SJCRH30 (cell line): ENCODE results near the gene LMOD1. TPM values are rescaled to one million over a fixed set of nuclear protein-coding genes. Genes with fewer than 3 reads are reported as not detected.
"Not testable (repeated sequence)": the region's sequence is repeated elsewhere in the genome, so short reads cannot be mapped to it uniquely, and the experiment has no call there.

Experiments used
- DNase-seq, 2 experiments: peaks; one replicate each; pipeline ENCODE4 v3.0.0-alpha.2; 2015 to 2020
- H3K27ac ChIP-seq: fragments of 250-450 bp; sonication (Bioruptor Pico); 2 replicates; pipeline ENCODE4 v1.5.1; 2020; ENCODE audit warnings: mild to moderate bottlenecking, moderate library complexity
- H3K27me3 ChIP-seq: fragments of 250-450 bp; sonication (Bioruptor Pico); 2 replicates; pipeline ENCODE4 v1.5.1; 2020; ENCODE audit warnings: mild to moderate bottlenecking, moderate library complexity
- H3K36me3 ChIP-seq: fragments of 250-450 bp; sonication (Bioruptor Pico); 2 replicates; pipeline ENCODE4 v1.5.1; 2020; ENCODE audit warnings: mild to moderate bottlenecking, moderate library complexity
- H3K4me1 ChIP-seq: fragments of 250-450 bp; sonication (Bioruptor Pico); 2 replicates; pipeline ENCODE4 v1.5.1; 2020; ENCODE audit warnings: mild to moderate bottlenecking, moderate library complexity
- H3K4me3 ChIP-seq: fragments of 250-450 bp; sonication (Bioruptor Pico); 2 replicates; pipeline ENCODE4 v1.5.1; 2020; ENCODE audit warnings: mild to moderate bottlenecking, moderate library complexity
- H3K9me3 ChIP-seq: fragments of 250-450 bp; sonication (Bioruptor Pico); replicated peaks from 2 replicates; pipeline ENCODE4 v1.5.1; 2020; ENCODE audit warnings: mild to moderate bottlenecking, moderate library complexity
- total RNA-seq: library from RNA; depleted of rRNA; stranded (reverse); fragments of >200 nt; shearing (Covaris generic); gene quantifications from 2 replicates; pipeline ENCODE4 v1.2.3, GENCODE V29; 2014

LMOD1 gene
- total RNA-seq, 1 experiment from 2014 or later, result not detected

- Histone ChIP-seq H3K36me3 (no peaks in the 10 kb centered on the region), H3K9me3 (no peaks in the 10 kb centered on the region), H3K4me3 (no peak overlapping the region), H3K27ac (no peak overlapping the region), H3K4me1 (peaks cover 23% of the 10 kb centered on the region), H3K27me3 (peaks cover 9% of the 10 kb centered on the region)
- no peak for DNase-seq
Observed at GRCh38 chr1:201914456-201915235, 31.7 kb downstream of the LMOD1 start.

- no peak overlapping the region for H3K27ac ChIP-seq
- H3K27me3 ChIP-seq, result peaks cover 12% of the 10 kb centered on the region
- no peak for DNase-seq
Observed at GRCh38 chr1:201912832-201913231, 33.5 kb downstream of the LMOD1 start.

GRCh38 chr1:201911826-201912571 is 34.3 kb downstream of the LMOD1 start:
- no peak for DNase-seq
- Histone ChIP-seq H3K9me3 (no peaks in the 10 kb centered on the region), H3K4me3 (no peak overlapping the region), H3K27ac (no peak overlapping the region), H3K36me3 (no peaks in the 10 kb centered on the region), H3K4me1 (peaks cover 12% of the 10 kb centered on the region), H3K27me3 (peaks cover 12% of the 10 kb centered on the region)

More at GRCh38 chr1:201912832-201913231, 33.5 kb downstream of the LMOD1 start:
- Histone ChIP-seq H3K36me3 (no peaks in the 10 kb centered on the region), H3K9me3 (no peaks in the 10 kb centered on the region), H3K4me3 (no peak overlapping the region), H3K4me1 (peaks cover 16% of the 10 kb centered on the region)

GRCh38 chr1:201907621-201908020 is 38.7 kb downstream of the LMOD1 start:
- no peak for DNase-seq
- Histone ChIP-seq H3K4me1 (peaks cover 15% of the 10 kb centered on the region), H3K27ac (no peak overlapping the region), H3K4me3 (no peak overlapping the region), H3K36me3 (no peaks in the 10 kb centered on the region), H3K27me3 (peaks cover 7% of the 10 kb centered on the region), H3K9me3 (no peaks in the 10 kb centered on the region)

GRCh38 chr1:201906336-201906735 is 40.0 kb downstream of the LMOD1 start:
- Histone ChIP-seq H3K36me3 (no peaks in the 10 kb centered on the region), H3K4me3 (no peak overlapping the region), H3K4me1 (peaks cover 15% of the 10 kb centered on the region), H3K9me3 (no peaks in the 10 kb centered on the region), H3K27me3 (peaks cover 7% of the 10 kb centered on the region; the same call in 1 of the 2 replicates), H3K27ac (no peak overlapping the region)
- peak; percentile 86 to 87 for DNase-seq

GRCh38 chr1:201905234-201905890 is 41.0 kb downstream of the LMOD1 start:
- H3K4me3 ChIP-seq, result no peak overlapping the region
- peaks cover 7% of the 10 kb centered on the region; the same call in 1 of the 2 replicates for H3K27me3 ChIP-seq

GRCh38 chr1:201904579-201904978 is 41.8 kb downstream of the LMOD1 start:
- DNase-seq, result no peak
- H3K27ac ChIP-seq, result no peak overlapping the region
- no peak overlapping the region for H3K4me3 ChIP-seq
- H3K4me1 ChIP-seq, result peaks cover 15% of the 10 kb centered on the region
- H3K27me3 ChIP-seq, result peaks cover 5% of the 10 kb centered on the region; the same call in 1 of the 2 replicates
- no peaks in the 10 kb centered on the region for H3K9me3 ChIP-seq
- H3K36me3 ChIP-seq, result no peaks in the 10 kb centered on the region

More at GRCh38 chr1:201905234-201905890, 41.0 kb downstream of the LMOD1 start:
- no peak for DNase-seq
- no peaks in the 10 kb centered on the region for H3K36me3 ChIP-seq
- H3K27ac ChIP-seq, result no peak overlapping the region
- H3K4me1 ChIP-seq, result peaks cover 15% of the 10 kb centered on the region
- no peaks in the 10 kb centered on the region for H3K9me3 ChIP-seq

- H3K36me3 ChIP-seq, result no peaks in the 10 kb centered on the region
- no peaks in the 10 kb centered on the region for H3K9me3 ChIP-seq
- H3K4me3 ChIP-seq, result no peak overlapping the region
- DNase-seq, result no peak
- H3K27ac ChIP-seq, result no peak overlapping the region
- H3K4me1 ChIP-seq, result peaks cover 15% of the 10 kb centered on the region
- peaks cover 3% of the 10 kb centered on the region; the same call in 1 of the 2 replicates for H3K27me3 ChIP-seq
Observed at GRCh38 chr1:201903135-201903534, 43.2 kb downstream of the LMOD1 start.

GRCh38 chr1:201902198-201902597 is 44.1 kb downstream of the LMOD1 start:
- DNase-seq, result no peak
- Histone ChIP-seq H3K4me3 (no peak overlapping the region), H3K36me3 (no peaks in the 10 kb centered on the region), H3K27ac (no peak overlapping the region), H3K27me3 (peaks cover 3% of the 10 kb centered on the region; the same call in 1 of the 2 replicates), H3K4me1 (peaks cover 21% of the 10 kb centered on the region), H3K9me3 (no peaks in the 10 kb centered on the region)

GRCh38 chr1:201901036-201901435 is 45.3 kb downstream of the LMOD1 start:
- peaks cover 17% of the 10 kb centered on the region for H3K4me1 ChIP-seq
- not testable (repeated sequence) for H3K27me3 ChIP-seq, DNase-seq, H3K9me3 ChIP-seq, H3K27ac ChIP-seq, H3K36me3 ChIP-seq, H3K4me3 ChIP-seq

- Histone ChIP-seq H3K27me3 (0 out of 2 replicates have a peak, but pooled peaks cover 3% of the 10 kb centered on the region), H3K9me3 (no peaks in the 10 kb centered on the region), H3K27ac (no peak overlapping the region), H3K36me3 (no peaks in the 10 kb centered on the region), H3K4me1 (peaks cover 16% of the 10 kb centered on the region), H3K4me3 (no peak overlapping the region)
- no peak for DNase-seq
Observed at GRCh38 chr1:201900476-201900875, 45.9 kb downstream of the LMOD1 start.

- Histone ChIP-seq H3K4me1 (peaks cover 16% of the 10 kb centered on the region), H3K9me3 (no peaks in the 10 kb centered on the region), H3K27ac (no peak overlapping the region), H3K36me3 (no peaks in the 10 kb centered on the region), H3K27me3 (0 out of 2 replicates have a peak, but pooled peaks cover 1% of the 10 kb centered on the region), H3K4me3 (no peak overlapping the region)
- DNase-seq, result no peak
Observed at GRCh38 chr1:201899683-201900429, 46.5 kb downstream of the LMOD1 start.

- no peak overlapping the region for H3K27ac ChIP-seq
- H3K4me3 ChIP-seq, result no peak overlapping the region
- H3K36me3 ChIP-seq, result no peaks in the 10 kb centered on the region
- no peaks in the 10 kb centered on the region for H3K27me3 ChIP-seq
- H3K4me1 ChIP-seq, result peaks cover 16% of the 10 kb centered on the region
- H3K9me3 ChIP-seq, result no peaks in the 10 kb centered on the region
- DNase-seq, result no peak
Observed at GRCh38 chr1:201898992-201899391, 47.4 kb downstream of the LMOD1 start.

GRCh38 chr1:201898240-201898894 is 48.0 kb downstream of the LMOD1 start:
- Histone ChIP-seq H3K27me3 (no peaks in the 10 kb centered on the region), H3K27ac (no peak overlapping the region), H3K36me3 (no peaks in the 10 kb centered on the region), H3K4me3 (no peak overlapping the region), H3K4me1 (peaks cover 21% of the 10 kb centered on the region), H3K9me3 (no peaks in the 10 kb centered on the region)
- DNase-seq, result no peak
